K562 (cell line): Measurements from ENCODE around the gene LHX3.

ENCODE experiments used
- EZH2 ChIP-seq: IDR thresholded peaks from 2 replicates; pipeline ENCODE4 v1.6.1; 2012; ENCODE audit warnings: low read depth, mild to moderate bottlenecking, inconsistent platforms, low read length, borderline replicate concordance
- POLR2AphosphoS5 ChIP-seq: IDR thresholded peaks from 2 replicates; pipeline ENCODE4 v1.6.1; 2011; ENCODE audit warnings: mild to moderate bottlenecking, low read depth, low read length, moderate library complexity; ENCODE audit not compliant: control insufficient read depth, insufficient read depth

DNA sequence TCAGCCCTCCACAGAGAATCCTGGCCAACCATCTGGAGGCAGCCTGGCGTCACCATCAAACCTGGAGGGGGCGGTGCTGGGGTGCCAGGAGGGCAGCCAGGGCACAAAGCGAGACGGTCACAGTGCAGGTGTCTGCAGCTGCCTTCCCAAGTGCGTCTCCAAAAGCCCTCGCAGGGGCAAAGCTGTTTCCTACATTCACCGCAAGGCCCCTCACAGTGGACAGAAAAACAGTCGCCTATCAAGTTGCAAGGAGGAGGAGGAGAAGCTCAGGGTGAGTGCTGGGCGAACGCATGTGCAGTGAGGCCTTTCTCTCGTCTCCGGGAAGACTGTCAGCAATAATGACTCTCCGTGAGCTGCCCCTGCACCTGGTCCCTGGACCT lies 18.0 kb upstream of the LHX3 start:
- TF ChIP-seq POLR2AphosphoS5 = no peak
- TF ChIP-seq EZH2 = no peak
